Psoas muscle (tissue), 8 donors: ENCODE results near the gene INAFM1. TPM values are rescaled to one million over a fixed set of nuclear protein-coding genes. Genes with fewer than 3 reads are reported as not detected.

Experiments
- ATAC-seq, 4 donors: fragments of 200-7000 bp; cut with Tn5 transposase; one replicate each; pipeline ENCODE4 v1.9.1; 2020; ENCODE audit warnings: moderate library complexity in 3 of 4, mild to moderate bottlenecking in 2 of 4
- DNase-seq, 2 donors: peaks; one replicate each; pipeline ENCODE4 v3.0.0-alpha.2; 2020
- H3K27ac ChIP-seq: fragments of 200-600 bp; one replicate; pipeline ENCODE4 v1.8.0; 2022
- H3K27me3 ChIP-seq, 3 donors: fragments of 200-600 bp in 1 of 3; one replicate each; pipeline versions ENCODE4 v1.6.1 to v1.8.0; 2013 to 2022; ENCODE audit warnings: low read length in 2 of 3, mild to moderate bottlenecking in 2 of 3, moderate library complexity in 1 of 3; ENCODE audit not compliant: insufficient read depth in 3 of 3
- H3K36me3 ChIP-seq, 2 donors: fragments of 200-600 bp in 1 of 2; one replicate each; pipeline versions ENCODE4 v1.6.1 to v1.8.0; 2013 to 2022; ENCODE audit warnings: low read depth in 1 of 2, mild to moderate bottlenecking in 1 of 2, moderate library complexity in 1 of 2; ENCODE audit not compliant: insufficient read depth in 1 of 2
- H3K4me1 ChIP-seq: fragments of 200-600 bp; one replicate; pipeline ENCODE4 v1.8.0; 2022
- H3K4me3 ChIP-seq: fragments of 200-600 bp; one replicate; pipeline ENCODE4 v1.8.0; 2022; ENCODE audit warnings: mild to moderate bottlenecking
- H3K9me3 ChIP-seq: fragments of 200-600 bp; one replicate; pipeline ENCODE4 v1.8.0; 2022
- CTCF ChIP-seq: fragments of 200-600 bp; IDR thresholded peaks from one replicate; pipeline ENCODE4 v1.8.0; 2022; ENCODE audit warnings: antibody characterized with exemption
- WGBS, 3 donors: extraction: QIAGEN DNeasy Blood & Tissue Kit; methylation state at CpG; one replicate each; pipeline versions ENCODE4 v1.1.6 to v1.1.7; 2013; 5-methylcytosine and 5-hydroxymethylcytosine counted together
- intact Hi-C, 2 donors: fragments of 100-400 bp; cut with DNase I; formaldehyde crosslinking; loops; one replicate each; pipeline versions ENCODE4 v1.11.0 to v1.14.2; 2022
- polyA plus RNA-seq, 3 donors: library from polyadenylated mRNA; stranded (reverse); fragments of 200-250 nt; gene quantifications; one replicate each; pipeline ENCODE4 v1.2.3, GENCODE V29; 2013
- total RNA-seq, 4 donors: library from RNA; stranded (reverse); fragmentation: NEBNext Ultra II Directional in 2 of 4; extraction: Animal tissue kit (Norgen Biotek cat#: 25700) in 2 of 4; gene quantifications; one replicate each; pipeline versions ENCODE4 v1.2.1 to v1.2.4, GENCODE V29; 2021 to 2023
- donor health status: healthy with polysubstance abuse.
- donor health status: DM: no; HTN: no; CAD: no; lungs with moderate emphysema.
- donor health status: Bipolar disorder and iron deficiency.
- donor health status: healthy.
- donor health status: DM: yes; HTN: yes; CAD: no.
- donor health status: DM: no; HTN: no; CAD: no.
- donor health status: DM: no; HTN: no; CAD: no.
- donor health status: DM: yes; HTN: yes; CAD: no.

Gene INAFM1
- total and polyA plus RNA-seq, 7 donors = 3.6 to 21.2 (median 14.0) TPM

DNA sequence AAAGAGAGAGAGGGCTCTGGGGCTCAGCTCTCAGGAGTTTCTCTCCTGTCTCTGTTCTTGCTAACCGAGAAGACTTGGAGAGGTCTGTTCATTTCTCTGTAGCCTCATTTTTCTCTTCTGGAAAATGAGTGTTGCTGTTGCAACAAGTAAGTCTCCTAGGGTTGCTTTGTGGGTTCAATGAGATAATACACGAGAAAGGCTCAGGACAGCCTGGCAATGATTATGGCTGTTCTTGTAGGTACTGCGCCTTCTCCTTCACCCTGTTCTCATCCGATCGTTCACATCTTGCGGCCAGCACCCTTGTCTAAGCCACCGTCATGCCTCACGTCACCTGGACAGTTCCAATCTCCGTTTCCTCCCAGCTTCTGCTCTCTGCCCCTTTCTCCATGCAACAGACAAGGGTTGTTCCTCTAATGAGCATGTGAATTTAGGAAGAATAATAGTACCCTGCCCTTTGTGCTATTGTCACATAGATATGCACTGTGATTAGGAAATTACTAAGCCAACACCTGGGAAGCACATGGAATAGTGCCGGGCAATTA, 39.1 kb downstream of the INAFM1 start:
- no peak for TF ChIP-seq CTCF
- no peak for DNase-seq
- H3K4me1 ChIP-seq = no peaks in the 10 kb centered on the region
- no peaks in the 10 kb centered on the region for H3K36me3 ChIP-seq
- H3K27ac ChIP-seq = no peak overlapping the region
- no peaks in the 10 kb centered on the region for H3K9me3 ChIP-seq
- intact Hi-C loops = no loop called here
- peaks cover 0 to 37% (median 2%) of the 10 kb centered on the region in 3 donors for H3K27me3 ChIP-seq
- ATAC-seq = no peak
- WGBS, 3 donors = 75 to 82% (median 77%) methylated on average over 10 of the region's 10 CpGs
- no peak overlapping the region for H3K4me3 ChIP-seq

- WGBS, 3 donors = 37 to 46% (median 43%) methylated on average over 12 of the region's 12 CpGs
- intact Hi-C loops = no loop called here
- no peaks in the 10 kb centered on the region for H3K36me3 ChIP-seq
- no peaks in the 10 kb centered on the region for H3K9me3 ChIP-seq
- TF ChIP-seq CTCF = no peak
- peaks cover 0 to 40% (median 3%) of the 10 kb centered on the region in 3 donors for H3K27me3 ChIP-seq
- H3K27ac ChIP-seq = no peak overlapping the region
- DNase-seq = peak in 1 of 2 donors; percentile 62
- no peaks in the 10 kb centered on the region for H3K4me1 ChIP-seq
- peak; percentile 67 to 84 (median 78) for ATAC-seq
- H3K4me3 ChIP-seq = no peak overlapping the region
Observed at GRCh38 chr19:47315125-47315821, 40.6 kb downstream of the INAFM1 start.

DNA sequence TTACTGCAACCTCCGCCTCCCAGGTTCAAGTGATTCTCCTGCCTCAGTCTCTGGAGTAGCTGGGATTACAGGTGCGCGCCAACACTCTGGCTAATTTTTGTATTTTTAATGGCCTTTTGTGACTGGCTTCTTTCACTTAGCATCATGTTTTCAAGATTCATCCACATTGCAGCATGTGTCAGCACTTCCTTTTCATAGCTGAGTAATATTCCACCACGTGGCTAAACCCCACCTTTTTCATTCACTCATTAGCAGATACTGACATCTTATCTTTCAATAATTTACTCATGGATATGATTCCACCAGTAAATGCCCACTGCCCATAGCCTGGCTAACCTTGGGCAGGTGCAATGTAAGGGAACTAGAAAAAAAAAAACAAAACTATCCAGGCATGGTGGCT, 41.8 kb downstream of the INAFM1 start:
- Histone ChIP-seq H3K4me3 (no peak overlapping the region), H3K27me3 (peaks cover 0 to 38% (median 6%) of the 10 kb centered on the region in 3 donors)
- ATAC-seq = no peak

GRCh38 chr19:47319923-47320871, 45.5 kb downstream of the INAFM1 start:
- H3K4me3 ChIP-seq = no peak overlapping the region
- intact Hi-C loops = no loop called here
- H3K9me3 ChIP-seq = no peaks in the 10 kb centered on the region
- H3K27ac ChIP-seq = no peak overlapping the region
- TF ChIP-seq CTCF = no peak
- 90 to 91% (median 91%) methylated on average over 46 of the region's 46 CpGs for WGBS, 3 donors
- no peaks in the 10 kb centered on the region for H3K36me3 ChIP-seq
- H3K4me1 ChIP-seq = no peaks in the 10 kb centered on the region
- DNase-seq (no peak), ATAC-seq (no peak)
- H3K27me3 ChIP-seq = peaks cover 0 to 21% (median 8%) of the 10 kb centered on the region in 3 donors

More for the DNA sequence above, 41.8 kb downstream of the INAFM1 start:
- H3K9me3 ChIP-seq = no peaks in the 10 kb centered on the region
- no peaks in the 10 kb centered on the region for H3K4me1 ChIP-seq
- 87 to 88% (median 87%) methylated on average over 4 of the region's 4 CpGs for WGBS, 3 donors
- H3K36me3 ChIP-seq = no peaks in the 10 kb centered on the region
- intact Hi-C loops = no loop called here
- no peak for DNase-seq
- no peak for TF ChIP-seq CTCF
- no peak overlapping the region for H3K27ac ChIP-seq
